HEK293 (cell line): ENCODE data around the gene LRSAM1.

Experiments used
- CTCF ChIA-PET: fragments of 350-600 bp; formaldehyde crosslinking; extraction: SDS; loops from one replicate; lab custom pipeline; 2021; ENCODE audit warnings: antibody characterized with exemption; lab: Yijun Ruan, JAX
- POLR2A ChIA-PET: fragments of 300-600 bp; formaldehyde crosslinking; extraction: SDS; loops from one replicate; lab custom pipeline; 2020; ENCODE audit warnings: antibody characterized with exemption, inconsistent platforms; lab: Yijun Ruan, JAX
- H3K27ac ChIP-seq: fragments of 200-500 bp; sonication (Bioruptor generic); 2 replicates; pipeline ENCODE4 v1.5.1; 2014; ENCODE audit warnings: low read depth, low read length, control low read depth, inconsistent platforms; ENCODE audit errors: extremely low read depth
- H3K36me3 ChIP-seq, 2 experiments: fragments of 200-500 bp in 1 of 2; sonication (Bioruptor generic) in 1 of 2; 1 replicate in 1 of 2; 2 replicates in 1 of 2; pipeline ENCODE4 v1.5.1; 2014 to 2017; ENCODE audit warnings: inconsistent platforms in 2 of 2, low read length in 2 of 2; ENCODE audit not compliant: control insufficient read depth in 2 of 2, insufficient read depth in 1 of 2
- H3K4me1 ChIP-seq: fragments of 200-500 bp; sonication (Bioruptor generic); 2 replicates; pipeline ENCODE4 v1.5.1; 2014; ENCODE audit warnings: mild to moderate bottlenecking, low read length, inconsistent platforms; ENCODE audit not compliant: control insufficient read depth, insufficient read depth
- H3K4me3 ChIP-seq: 2 replicates; pipeline ENCODE4 v1.5.1; 2011; ENCODE audit warnings: low read depth, mild to moderate bottlenecking, control low read depth, low read length, moderate library complexity
- H3K9me3 ChIP-seq: fragments of 200-500 bp; sonication (Bioruptor generic); 2 replicates; pipeline ENCODE4 v1.5.1; 2014; ENCODE audit warnings: low read depth, low read length, inconsistent platforms; ENCODE audit not compliant: control insufficient read depth, insufficient read depth
- BCL11A ChIP-seq: fragments of 450-650 bp; formaldehyde crosslinking; IDR thresholded peaks from 2 replicates; pipeline ENCODE4 v1.5.1; 2016; ENCODE audit warnings: low read depth, missing biosample characterization, missing genetic modification characterization
- BCL11B ChIP-seq: fragments of 450-650 bp; formaldehyde crosslinking; IDR thresholded peaks from 2 replicates; pipeline ENCODE4 v1.5.1; 2016; ENCODE audit warnings: low read depth, missing biosample characterization, missing genetic modification characterization
- GLIS2 ChIP-seq: fragments of 450-650 bp; formaldehyde crosslinking; IDR thresholded peaks from 2 replicates; pipeline ENCODE4 v1.5.1; 2016; ENCODE audit warnings: missing biosample characterization, missing genetic modification characterization
- HOXC10 ChIP-seq: sonication (generic); formaldehyde crosslinking; IDR thresholded peaks from 2 replicates; pipeline ENCODE4 v1.8.1; 2023; ENCODE audit warnings: mild to moderate bottlenecking, missing genetic modification reagents
- KLF8 ChIP-seq: fragments of 450-650 bp; formaldehyde crosslinking; IDR thresholded peaks from 2 replicates; pipeline ENCODE4 v1.5.1; 2016; ENCODE audit warnings: missing biosample characterization, missing genetic modification characterization
- KLF9 ChIP-seq: fragments of 450-650 bp; formaldehyde crosslinking; IDR thresholded peaks from 2 replicates; pipeline ENCODE4 v1.5.1; 2016; ENCODE audit warnings: missing biosample characterization, missing genetic modification characterization, low read depth
- PRDM10 ChIP-seq: fragments of 450-650 bp; formaldehyde crosslinking; IDR thresholded peaks from 2 replicates; pipeline ENCODE4 v1.5.1; 2016; ENCODE audit warnings: missing biosample characterization, missing genetic modification characterization
- REST ChIP-seq: fragments of 450-650 bp; formaldehyde crosslinking; IDR thresholded peaks from 2 replicates; pipeline ENCODE4 v1.5.1; 2016; ENCODE audit warnings: missing biosample characterization, missing genetic modification characterization
- YY1 ChIP-seq: fragments of 450-650 bp; formaldehyde crosslinking; IDR thresholded peaks from 2 replicates; pipeline ENCODE4 v1.5.1; 2018; ENCODE audit warnings: missing biosample characterization, missing genetic modification characterization
- ZNF140 ChIP-seq: fragments of 450-650 bp; formaldehyde crosslinking; IDR thresholded peaks from 2 replicates; pipeline ENCODE4 v1.5.1; 2016; ENCODE audit warnings: missing biosample characterization, missing genetic modification characterization
- ZNF16 ChIP-seq: fragments of 450-650 bp; formaldehyde crosslinking; IDR thresholded peaks from 2 replicates; pipeline ENCODE4 v1.5.1; 2016; ENCODE audit warnings: low read depth, missing biosample characterization, missing genetic modification characterization
- ZNF223 ChIP-seq: fragments of 450-650 bp; formaldehyde crosslinking; IDR thresholded peaks from 2 replicates; pipeline ENCODE4 v1.5.1; 2016; ENCODE audit warnings: missing biosample characterization, missing genetic modification characterization
- ZNF274 ChIP-seq, 2 experiments: fragments of 200-500 bp in 1 of 2; fragments of 450-650 bp in 1 of 2; sonication (Bioruptor generic) in 1 of 2; formaldehyde crosslinking in 1 of 2; IDR thresholded peaks; 2 replicates each; pipeline versions ENCODE4 v1.5.1 to v1.6.1; 2014 to 2016; ENCODE audit warnings: borderline replicate concordance in 1 of 2, inconsistent platforms in 1 of 2, low read length in 1 of 2, missing biosample characterization in 1 of 2, missing genetic modification characterization in 1 of 2
- ZNF350 ChIP-seq: fragments of 450-650 bp; formaldehyde crosslinking; IDR thresholded peaks from 2 replicates; pipeline ENCODE4 v1.5.0; 2017; ENCODE audit warnings: missing biosample characterization, mild to moderate bottlenecking, missing genetic modification characterization
- ZNF366 ChIP-seq: fragments of 450-650 bp; formaldehyde crosslinking; conservative IDR thresholded peaks from 2 replicates; pipeline ENCODE4 v1.5.1; 2016; ENCODE audit warnings: missing biosample characterization, missing genetic modification characterization
- ZNF488 ChIP-seq: fragments of 450-650 bp; formaldehyde crosslinking; IDR thresholded peaks from 2 replicates; pipeline ENCODE4 v1.5.1; 2016; ENCODE audit warnings: missing biosample characterization, missing genetic modification characterization
- ZNF529 ChIP-seq: fragments of 450-650 bp; formaldehyde crosslinking; IDR thresholded peaks from 2 replicates; pipeline ENCODE4 v1.5.1; 2017; ENCODE audit warnings: missing genetic modification characterization, missing biosample characterization; ENCODE audit not compliant: insufficient replicate concordance
- ZNF555 ChIP-seq: fragments of 450-650 bp; formaldehyde crosslinking; conservative IDR thresholded peaks from 2 replicates; pipeline ENCODE4 v1.5.1; 2017; ENCODE audit warnings: missing biosample characterization, mild to moderate bottlenecking, missing genetic modification characterization, inconsistent platforms
- ZNF664 ChIP-seq: fragments of 450-650 bp; formaldehyde crosslinking; IDR thresholded peaks from 2 replicates; pipeline ENCODE4 v1.5.1; 2016; ENCODE audit warnings: missing biosample characterization, missing genetic modification characterization
- ZNF704 ChIP-seq: fragments of 450-650 bp; formaldehyde crosslinking; IDR thresholded peaks from 2 replicates; pipeline ENCODE4 v1.5.1; 2016; ENCODE audit warnings: missing biosample characterization, missing genetic modification characterization
- ZNF792 ChIP-seq: fragments of 450-650 bp; formaldehyde crosslinking; IDR thresholded peaks from 2 replicates; pipeline ENCODE4 v1.5.1; 2016; ENCODE audit warnings: missing biosample characterization, missing genetic modification characterization

LRSAM1 gene

GRCh38 chr9:127451858-127452656 lies 747 bp downstream of the LRSAM1 start (continued):
- TF ChIP-seq PRDM10 (tag by site-specific recombination): peak; percentile 67
- no peak for TF ChIP-seq ZNF223 (tag by site-specific recombination)
- no peak for TF ChIP-seq ZNF704 (tag by site-specific recombination)
- TF ChIP-seq KLF9 (tag by site-specific recombination): peak; percentile 73
- TF ChIP-seq ZNF140: no peak
- no peak for TF ChIP-seq ZNF664
- 0 out of 2 replicates have a peak, but pooled peaks have one; percentile 29 for TF ChIP-seq BCL11B (tag by site-specific recombination)
- no peak for TF ChIP-seq ZNF529 (tag by site-specific recombination)
- TF ChIP-seq ZNF488 (tag by site-specific recombination): no peak
- TF ChIP-seq ZNF274 (IDR thresholded peaks at IDR 0.05; ENCODE audit: low read length): no peak
- TF ChIP-seq ZNF274 (tag by site-specific recombination; IDR thresholded peaks at IDR 0.05; ENCODE audit: borderline replicate concordance): no peak
- no peak for TF ChIP-seq ZNF350 (tag by site-specific recombination)
- TF ChIP-seq ZNF16 (tag by site-specific recombination): no peak
- TF ChIP-seq YY1: no peak

- CTCF ChIA-PET: interaction anchor here (0.6 to 1.0 kb wide), 2 partner anchors 52 to 90 kb away, joined by 3 read pairs; no protein-coding TSS in a partner anchor
- H3K36me3 ChIP-seq: peaks cover 5 to 65% of the 10 kb centered on the region in 2 experiments; a peak in 2 of 3 replicates
- no peak overlapping the region for H3K27ac ChIP-seq
- H3K4me1 ChIP-seq: no peaks in the 10 kb centered on the region
- no peaks in the 10 kb centered on the region for H3K9me3 ChIP-seq
- no peak overlapping the region for H3K4me3 ChIP-seq
- POLR2A ChIA-PET: interaction anchor here (0.7 to 4.0 kb wide), 4 partner anchors 10 to 228 kb away, joined by 3 to 46 read pairs (median 9); partner anchors contain the start of gene ZNF79
- no peak for TF ChIP-seq HOXC10 (CRISPR knock-in tag)
- no peak for TF ChIP-seq KLF8 (tag by site-specific recombination)
- no peak for TF ChIP-seq ZNF366 (tag by site-specific recombination)
- TF ChIP-seq ZNF555 (tag by site-specific recombination): no peak
- TF ChIP-seq REST: no peak
- no peak for TF ChIP-seq BCL11A (tag by site-specific recombination)
- TF ChIP-seq GLIS2 (tag by site-specific recombination): no peak
- no peak for TF ChIP-seq ZNF792 (tag by site-specific recombination)
Measured at GRCh38 chr9:127452691-127453090, 1.4 kb downstream of the LRSAM1 start.
